Right lobe of liver (tissue), 6 donors: Measurements from ENCODE around the gene TBC1D8. TPM values are rescaled to one million over a fixed set of nuclear protein-coding genes. Genes with fewer than 3 reads are reported as not detected.
"Not testable (repeated sequence)": the region's sequence is repeated elsewhere in the genome, so short reads cannot be mapped to it uniquely, and the experiment has no call there.

Experiments
- ATAC-seq, 4 donors: fragments of 200-7000 bp; cut with Tn5 transposase; one replicate each; pipeline ENCODE4 v1.9.1; 2020; ENCODE audit warnings: mild to moderate bottlenecking in 4 of 4, moderate library complexity in 4 of 4
- DNase-seq, 3 donors: peaks; one replicate each; pipeline ENCODE4 v3.0.0-alpha.2; 2020
- H3K27ac ChIP-seq, 3 donors: fragments of 200-600 bp; one replicate each; pipeline ENCODE4 v1.8.0; 2022
- H3K27me3 ChIP-seq, 2 donors: fragments of 200-600 bp; one replicate each; pipeline ENCODE4 v1.8.0; 2022
- H3K36me3 ChIP-seq, 4 donors: fragments of 200-600 bp; sonication (generic) in 1 of 4; one replicate each; pipeline versions ENCODE4 v1.5.1 to v1.8.0; 2017 to 2022; ENCODE audit warnings: control low read depth in 1 of 4
- H3K4me1 ChIP-seq, 4 donors: fragments of 200-600 bp; sonication (generic) in 1 of 4; one replicate each; pipeline versions ENCODE4 v1.5.1 to v1.8.0; 2017 to 2022; ENCODE audit warnings: control low read depth in 1 of 4
- H3K4me3 ChIP-seq, 3 donors: fragments of 200-600 bp; one replicate each; pipeline ENCODE4 v1.8.0; 2022
- H3K9me3 ChIP-seq, 4 donors: fragments of 200-600 bp; sonication (generic) in 1 of 4; one replicate each; pipeline versions ENCODE4 v1.5.1 to v1.8.0; 2017 to 2022; ENCODE audit warnings: control low read depth in 1 of 4
- CTCF ChIP-seq, 4 donors: fragments of 200-600 bp in 3 of 4; fragments of 450-650 bp in 1 of 4; IDR thresholded peaks; one replicate each; pipeline versions ENCODE4 v1.5.1 to v1.8.0; 2016 to 2022; ENCODE audit warnings: antibody characterized with exemption in 4 of 4, mild to moderate bottlenecking in 2 of 4
- POLR2A ChIP-seq: fragments of 450-650 bp; IDR thresholded peaks from one replicate; pipeline ENCODE4 v1.6.1; 2017; ENCODE audit warnings: antibody characterized with exemption, mild to moderate bottlenecking
- WGBS: methylation state at CpG from one replicate; pipeline ENCODE4 v1.1.6; 2018; ENCODE audit warnings: low coverage, low lambda C conversion rate; ENCODE audit not compliant: insufficient coverage; ENCODE audit errors: missing lambda C conversion rate; 5-methylcytosine and 5-hydroxymethylcytosine counted together
- intact Hi-C, 2 donors: fragments of 100-400 bp; cut with DNase I; formaldehyde crosslinking; loops; one replicate each; pipeline versions ENCODE4 v1.11.2 to v1.14.1; 2022
- total RNA-seq, 6 experiments: library from RNA; depleted of rRNA in 2 of 6; stranded (reverse); fragments of >200 nt in 2 of 6; fragmentation: NEBNext Ultra II Directional in 3 of 6; extraction: Animal tissue kit (Norgen Biotek cat#: 25700) in 3 of 6; gene quantifications; one replicate each; pipeline versions ENCODE4 v1.1.0 to v1.2.4, GENCODE V29; 2016 to 2023
- donor health status: DM: no; HTN: yes; CAD: no.
- donor health status: DM: no; HTN: no; CAD: no.
- donor health status: DM: no; HTN: no; CAD: no.
- donor health status: DM: no; HTN: yes; CAD: no.
- donor health status: DM: no; HTN: yes; CAD: no.

TBC1D8 gene
- total RNA-seq, 6 experiments from 2014 or later: 17.3 to 31.2 (median 21.5) TPM

DNA sequence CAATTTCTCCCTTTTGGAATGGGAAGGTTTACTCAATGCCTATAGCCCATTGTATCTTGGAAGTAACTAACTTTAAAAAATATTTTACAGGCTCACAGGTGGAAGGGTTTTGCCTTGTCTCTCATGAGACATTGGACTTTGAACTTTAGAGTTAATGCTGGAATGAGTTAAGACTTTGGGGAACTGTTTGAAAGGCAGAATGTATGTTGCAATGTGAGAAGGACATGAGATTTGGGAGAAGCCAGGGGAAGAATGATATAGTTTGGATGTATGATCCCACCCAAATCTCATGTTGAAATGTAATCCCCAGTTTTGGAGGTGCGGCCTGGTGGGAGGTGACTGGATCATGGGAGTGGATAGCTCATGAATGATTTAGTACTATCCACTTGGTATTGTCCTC lies 17.5 kb upstream of the TBC1D8 start:
- Histone ChIP-seq H3K27me3 (no peaks in the 10 kb centered on the region), H3K9me3 (no peaks in the 10 kb centered on the region), H3K27ac (no peak overlapping the region), H3K4me3 (no peak overlapping the region), H3K36me3 (no peaks in the 10 kb centered on the region), H3K4me1 (peaks cover 0 to 19% (median 0%) of the 10 kb centered on the region in 4 donors)
- TF ChIP-seq POLR2A: no peak
- TF ChIP-seq CTCF (IDR thresholded peaks at IDR 0.05): no peak
- 100% methylated on average over 1 of the region's 1 CpG for WGBS
- DNase-seq: no peak
- ATAC-seq: peak in 1 of 4 donors; percentile 19
- intact Hi-C loops: no loop called here

- H3K27me3 ChIP-seq, DNase-seq, H3K36me3 ChIP-seq, H3K27ac ChIP-seq, intact Hi-C loops, H3K9me3 ChIP-seq, H3K4me3 ChIP-seq: not testable (repeated sequence)
- 47% methylated on average over 2 of the region's 2 CpGs for WGBS
- peak in 2 of 4 donors; percentile 43 to 60 for ATAC-seq
- peaks cover 0 to 19% (median 0%) of the 10 kb centered on the region in 4 donors for H3K4me1 ChIP-seq
Measured at GRCh38 chr2:101167532-101167931, 16.4 kb upstream of the TBC1D8 start.

DNA sequence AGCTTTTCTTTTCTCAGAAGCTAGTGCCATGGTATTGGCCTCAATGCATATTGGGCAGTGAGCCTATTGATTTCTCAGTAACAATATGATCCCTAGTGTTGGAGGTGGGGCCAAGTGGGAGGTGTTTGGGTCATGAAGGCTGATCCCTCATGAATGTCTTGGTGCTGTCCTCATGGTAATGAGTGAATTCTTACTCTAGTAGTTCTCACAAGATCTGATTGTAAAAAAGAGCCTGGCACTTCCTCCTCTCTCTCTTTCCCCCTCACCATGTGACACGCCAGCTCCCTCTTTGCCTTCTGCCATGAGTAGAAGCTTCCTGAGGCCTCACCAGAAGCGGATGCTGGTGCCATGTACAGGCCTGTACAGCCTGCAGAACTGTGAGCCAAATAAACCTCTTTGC lies 12.8 kb upstream of the TBC1D8 start:
- Histone ChIP-seq H3K36me3 (no peaks in the 10 kb centered on the region), H3K4me3 (no peak overlapping the region), H3K9me3 (no peaks in the 10 kb centered on the region), H3K4me1 (peaks cover 0 to 6% (median 0%) of the 10 kb centered on the region in 4 donors), H3K27ac (no peak overlapping the region), H3K27me3 (no peaks in the 10 kb centered on the region)
- DNase-seq: no peak
- intact Hi-C loops: no loop called here
- TF ChIP-seq CTCF (IDR thresholded peaks at IDR 0.05) (no peak), POLR2A (no peak)
- no peak for ATAC-seq
- WGBS: 78% methylated on average over 1 of the region's 2 CpGs

- no peaks in the 10 kb centered on the region for H3K4me1 ChIP-seq
- no peak for DNase-seq
- no peaks in the 10 kb centered on the region for H3K9me3 ChIP-seq
- H3K27ac ChIP-seq: no peak overlapping the region
- intact Hi-C loops: no loop called here
- no peaks in the 10 kb centered on the region for H3K36me3 ChIP-seq
- 53% methylated on average over 7 of the region's 9 CpGs for WGBS
- no peak for TF ChIP-seq POLR2A
- no peak for TF ChIP-seq CTCF (IDR thresholded peaks at IDR 0.05)
- H3K27me3 ChIP-seq: no peaks in the 10 kb centered on the region
- ATAC-seq: peak in 2 of 4 donors; percentile 45 to 80
- H3K4me3 ChIP-seq: no peak overlapping the region
Measured at GRCh38 chr2:101162561-101163330, 11.6 kb upstream of the TBC1D8 start.

- 100% methylated on average over 2 of the region's 3 CpGs for WGBS
- TF ChIP-seq POLR2A (no peak), CTCF (IDR thresholded peaks at IDR 0.05) (no peak)
- Histone ChIP-seq H3K27ac (no peak overlapping the region), H3K27me3 (no peaks in the 10 kb centered on the region), H3K4me3 (no peak overlapping the region), H3K9me3 (no peaks in the 10 kb centered on the region), H3K36me3 (no peaks in the 10 kb centered on the region), H3K4me1 (no peaks in the 10 kb centered on the region)
- DNase-seq (no peak), ATAC-seq (no peak)
- intact Hi-C loops: no loop called here
Measured at GRCh38 chr2:101161658-101162057, 10.5 kb upstream of the TBC1D8 start.
